Measurements from ENCODE around the gene MARS1. TPM values are rescaled to one million over a fixed set of nuclear protein-coding genes. Genes with fewer than 3 reads are reported as not detected.

Gene MARS1
- total RNA-seq, 1 experiment from 2014 or later: 291 TPM

DNA sequence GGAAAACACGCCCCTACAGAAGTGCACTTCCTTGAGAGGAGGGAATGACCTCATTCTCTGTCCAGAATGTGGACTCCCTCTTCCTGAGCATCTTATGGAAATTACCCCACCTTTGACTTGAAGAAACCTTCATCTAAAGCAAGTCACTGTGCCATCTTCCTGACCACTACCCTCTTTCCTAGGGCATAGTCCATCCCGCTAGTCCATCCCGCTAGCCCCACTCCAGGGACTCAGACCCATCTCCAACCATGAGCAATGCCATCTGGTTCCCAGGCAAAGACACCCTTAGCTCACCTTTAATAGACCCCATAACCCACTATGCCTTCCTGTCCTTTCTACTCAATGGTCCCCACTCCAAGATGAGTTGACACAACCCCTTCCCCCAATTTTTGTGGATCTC is 37.8 kb upstream of the MARS1 start:
- ATAC-seq (no peak), DNase-seq (ENCODE audit: low read depth, low spot score) (no peak)
- no TSS peak for BruUV-seq (replicated peaks)
- H3K36me3 ChIP-seq (ENCODE audit: control insufficient read depth, insufficient read depth, low read length): no peaks in the 10 kb centered on the region
- H3K4me3 ChIP-seq (ENCODE audit: low read depth in 2 of 2, low read length in 2 of 2): no peak overlapping the region
- ChIA-PET CTCF (interaction anchor here (1.2 kb wide), 1 partner anchor 9 kb away, joined by 3 read pairs; no protein-coding TSS in a partner anchor), POLR2A (no interaction called here)
- H3K27ac ChIP-seq (ENCODE audit: low read length): no peak overlapping the region
- intact Hi-C loops (cut with micrococcal nuclease; ENCODE audit: unreplicated experiment): loop anchor here (5.0 kb wide), 1 partner anchor 188 kb away; no protein-coding TSS in a partner anchor
- H3K4me1 ChIP-seq (ENCODE audit: control insufficient read depth, insufficient read depth, low read length): no peaks in the 10 kb centered on the region
- TF ChIP-seq REST (IDR thresholded peaks at IDR 0.05; ENCODE audit: insufficient read depth in 1 of 2, low read depth in 2 of 2, low read length in 1 of 2) (no peak), SIN3A (IDR thresholded peaks at IDR 0.05; ENCODE audit: borderline replicate concordance, insufficient read depth, low read depth, low read length) (no peak), CTCF (IDR thresholded peaks at IDR 0.05) (no peak), POLR2AphosphoS5 (IDR thresholded peaks at IDR 0.05; ENCODE audit: low read depth, low read length) (no peak), TCF7L2 (IDR thresholded peaks at IDR 0.05; ENCODE audit: low read depth, low read length) (no peak)
- no peaks in the 10 kb centered on the region for H3K9me3 ChIP-seq (ENCODE audit: control insufficient read depth, insufficient read depth, low read depth, low read length)
- in situ Hi-C loops (cut with HindIII; ENCODE audit: low pct_unique_long_range_greater_than_20kb, low sequenced_read_pairs): no loop called here
- no peaks in the 10 kb centered on the region for H3K27me3 ChIP-seq (ENCODE audit: control insufficient read depth, insufficient read depth, low read length)

- no TSS peak for BruUV-seq (replicated peaks)
- Histone ChIP-seq H3K9me3 (ENCODE audit: control insufficient read depth, insufficient read depth, low read depth, low read length) (no peaks in the 10 kb centered on the region), H3K36me3 (ENCODE audit: control insufficient read depth, insufficient read depth, low read length) (no peaks in the 10 kb centered on the region), H3K4me1 (ENCODE audit: control insufficient read depth, insufficient read depth, low read length) (no peaks in the 10 kb centered on the region), H3K4me3 (ENCODE audit: low read depth in 2 of 2, low read length in 2 of 2) (no peak overlapping the region), H3K27ac (ENCODE audit: low read length) (no peak overlapping the region), H3K27me3 (ENCODE audit: control insufficient read depth, insufficient read depth, low read length) (no peaks in the 10 kb centered on the region)
- ChIA-PET CTCF (interaction anchor here (1.9 to 3.2 kb wide), 2 partner anchors 143 to 187 kb away, joined by 11 to 54 read pairs; no protein-coding TSS in a partner anchor), POLR2A (no interaction called here)
- DNase-seq (ENCODE audit: low read depth, low spot score): no peak
- ATAC-seq: no peak
- intact Hi-C loops (cut with micrococcal nuclease; ENCODE audit: unreplicated experiment) (loop anchor here (5.0 kb wide), 1 partner anchor 189 kb away; no protein-coding TSS in a partner anchor), in situ Hi-C loops (cut with HindIII; ENCODE audit: low pct_unique_long_range_greater_than_20kb, low sequenced_read_pairs) (no loop called here)
- TF ChIP-seq CTCF (IDR thresholded peaks at IDR 0.05) (no peak), POLR2AphosphoS5 (IDR thresholded peaks at IDR 0.05; ENCODE audit: low read depth, low read length) (no peak), TCF7L2 (IDR thresholded peaks at IDR 0.05; ENCODE audit: low read depth, low read length) (no peak), SIN3A (IDR thresholded peaks at IDR 0.05; ENCODE audit: borderline replicate concordance, insufficient read depth, low read depth, low read length) (no peak), REST (IDR thresholded peaks at IDR 0.05; ENCODE audit: insufficient read depth in 1 of 2, low read depth in 2 of 2, low read length in 1 of 2) (no peak)
Measured at GRCh38 chr12:57451233-57451778, 36.6 kb upstream of the MARS1 start.
